SK-N-MC (cell line): ENCODE measurements around the gene UNC5C.

Experiments used
- EZH2 ChIP-seq: fragments of 200-600 bp; sonication (generic); IDR thresholded peaks from one replicate; pipeline ENCODE4 v1.6.1; 2017; ENCODE audit warnings: antibody characterized with exemption
- FOXP2 ChIP-seq: optimal IDR thresholded peaks from 2 replicates; pipeline ENCODE3; 2011; ENCODE audit warnings: mild to moderate bottlenecking, moderate library complexity; ENCODE audit not compliant: insufficient read depth; ENCODE audit errors: extremely low read length, control extremely low read depth
- POLR2AphosphoS5 ChIP-seq: IDR thresholded peaks from 2 replicates; pipeline ENCODE4 v1.6.1; 2012; ENCODE audit warnings: mild to moderate bottlenecking, low read depth, low read length, borderline replicate concordance

DNA sequence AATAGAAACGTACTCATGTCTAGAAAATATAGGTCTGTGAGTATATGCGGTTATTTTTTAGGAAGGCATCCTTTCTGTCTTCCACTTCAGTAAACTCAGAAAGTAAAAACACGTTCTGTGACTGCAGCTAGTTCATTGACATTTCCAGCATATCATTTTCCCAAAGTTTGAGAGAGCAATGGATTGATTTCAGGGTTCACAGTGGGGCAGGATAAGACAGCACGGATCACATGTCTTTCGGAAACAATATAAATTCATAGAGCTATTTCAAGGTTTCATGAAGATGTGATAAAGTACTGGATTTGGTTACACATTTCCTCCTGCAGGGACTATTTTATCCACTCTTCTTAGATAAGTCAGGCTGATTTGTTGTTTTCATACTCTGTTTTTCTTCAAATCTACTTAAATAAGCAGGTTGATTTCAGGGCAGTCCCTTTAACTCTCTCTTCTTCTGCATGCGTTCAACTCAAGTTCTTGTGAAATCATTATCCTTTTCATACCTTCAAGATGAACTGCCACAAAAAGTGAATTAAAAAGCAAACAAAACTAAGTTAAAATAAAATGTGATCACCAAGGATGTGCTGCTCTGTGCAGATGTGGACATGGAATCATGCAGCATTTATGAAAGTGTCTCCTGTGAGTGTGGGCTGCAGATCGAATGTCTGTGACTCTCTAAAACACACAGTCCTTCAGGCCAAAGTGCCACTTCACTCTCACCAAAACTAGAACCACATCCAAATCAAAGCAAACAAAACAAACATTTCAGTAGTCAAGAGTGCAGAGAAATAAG, 187.7 kb downstream of the UNC5C start:
- no peak for TF ChIP-seq POLR2AphosphoS5
- no peak for TF ChIP-seq EZH2
- TF ChIP-seq FOXP2 = no peak
